ELR (cell line): ENCODE measurements around the gene LRP2.

Experiments used
- DNase-seq: peaks from one replicate; pipeline ENCODE4 v3.0.0-alpha.2; 2015; ENCODE audit warnings: low read depth

Gene LRP2

GRCh38 chr2:169119851-169120250, 242.5 kb downstream of the LRP2 start:
- DNase-seq, result no peak

DNA sequence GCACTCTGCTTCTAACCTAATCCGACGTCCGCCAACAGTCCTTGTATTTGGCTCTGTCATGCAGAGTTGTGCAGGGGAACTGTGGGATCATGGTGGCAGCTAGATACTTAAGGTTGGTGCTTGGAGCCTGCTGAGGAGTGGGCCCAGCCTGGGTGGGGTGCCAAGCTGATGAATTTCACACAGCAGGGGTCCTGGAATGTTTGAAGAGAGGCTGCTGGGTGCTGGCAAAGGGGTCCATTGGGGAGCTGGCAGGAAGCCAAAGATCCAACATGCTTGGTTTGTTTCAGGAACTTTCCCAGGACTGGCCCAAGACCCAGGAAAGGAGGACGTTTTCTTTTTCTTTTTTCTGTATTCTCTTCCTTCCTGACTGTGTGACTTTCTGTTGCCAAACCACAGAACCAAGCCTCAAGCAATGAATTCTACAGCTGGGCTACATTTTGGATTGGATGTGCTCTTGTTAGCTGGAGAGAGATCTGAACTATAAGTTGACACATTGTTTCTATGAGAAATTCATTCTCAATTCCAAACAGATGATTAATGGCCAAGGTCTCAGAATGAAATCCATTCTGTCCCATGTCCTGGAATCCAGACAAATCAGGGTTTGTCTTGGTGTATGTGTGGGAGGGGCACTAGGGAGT, 243.1 kb downstream of the LRP2 start:
- no peak for DNase-seq

DNA sequence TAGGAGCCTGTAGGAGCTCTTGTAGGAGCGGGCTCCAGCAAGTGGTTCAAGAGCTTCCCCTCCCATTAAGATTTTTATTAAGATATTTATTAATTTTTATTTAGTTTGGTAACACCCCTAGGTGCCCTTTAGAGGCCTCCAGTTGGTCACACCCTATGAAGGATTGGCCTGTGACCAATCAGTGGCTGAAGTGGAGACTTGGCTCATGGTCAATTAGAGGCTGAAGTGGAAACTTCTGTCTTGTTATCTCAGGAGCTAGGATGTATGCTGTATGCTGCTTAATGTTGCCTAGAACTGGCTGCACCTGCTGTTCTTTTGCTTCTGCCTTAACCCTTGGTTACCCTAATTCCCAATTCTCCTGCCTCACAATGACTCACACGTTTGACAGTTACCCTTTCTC, 244.3 kb downstream of the LRP2 start:
- DNase-seq, result no peak

GRCh38 chr2:169116993-169117392, 245.3 kb downstream of the LRP2 start:
- DNase-seq, result no peak

DNA sequence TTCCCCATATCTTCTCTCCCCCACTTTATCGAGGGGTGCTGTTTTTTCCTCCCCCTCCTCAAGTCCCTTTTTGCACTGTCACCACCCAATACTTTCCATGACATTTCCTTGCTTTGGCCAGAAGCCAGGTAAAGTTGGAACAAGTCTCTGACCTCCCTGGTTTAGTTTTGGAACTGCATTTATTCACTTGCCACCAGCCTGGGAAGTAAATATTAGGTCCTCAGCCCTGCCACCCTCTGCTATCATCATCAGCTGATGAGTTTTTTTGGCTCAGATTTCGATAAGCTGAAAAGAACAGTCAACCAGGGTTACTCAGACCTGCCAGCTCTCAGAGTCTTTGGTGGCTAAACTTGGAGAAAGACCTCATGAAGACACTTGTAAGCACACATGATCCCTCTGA, 246.0 kb downstream of the LRP2 start:
- no peak for DNase-seq

GRCh38 chr2:169114056-169114455, 248.3 kb downstream of the LRP2 start:
- no peak for DNase-seq

- DNase-seq, result no peak
These were observed 249.5 kb downstream of the LRP2 start for GRCh38 chr2:169112841-169113240.

GRCh38 chr2:169110916-169111315, 251.4 kb downstream of the LRP2 start:
- DNase-seq, result no peak

GRCh38 chr2:169110419-169110818, 251.9 kb downstream of the LRP2 start:
- DNase-seq, result no peak

GRCh38 chr2:169109502-169110409, 252.6 kb downstream of the LRP2 start:
- peak; percentile 81 for DNase-seq

DNA sequence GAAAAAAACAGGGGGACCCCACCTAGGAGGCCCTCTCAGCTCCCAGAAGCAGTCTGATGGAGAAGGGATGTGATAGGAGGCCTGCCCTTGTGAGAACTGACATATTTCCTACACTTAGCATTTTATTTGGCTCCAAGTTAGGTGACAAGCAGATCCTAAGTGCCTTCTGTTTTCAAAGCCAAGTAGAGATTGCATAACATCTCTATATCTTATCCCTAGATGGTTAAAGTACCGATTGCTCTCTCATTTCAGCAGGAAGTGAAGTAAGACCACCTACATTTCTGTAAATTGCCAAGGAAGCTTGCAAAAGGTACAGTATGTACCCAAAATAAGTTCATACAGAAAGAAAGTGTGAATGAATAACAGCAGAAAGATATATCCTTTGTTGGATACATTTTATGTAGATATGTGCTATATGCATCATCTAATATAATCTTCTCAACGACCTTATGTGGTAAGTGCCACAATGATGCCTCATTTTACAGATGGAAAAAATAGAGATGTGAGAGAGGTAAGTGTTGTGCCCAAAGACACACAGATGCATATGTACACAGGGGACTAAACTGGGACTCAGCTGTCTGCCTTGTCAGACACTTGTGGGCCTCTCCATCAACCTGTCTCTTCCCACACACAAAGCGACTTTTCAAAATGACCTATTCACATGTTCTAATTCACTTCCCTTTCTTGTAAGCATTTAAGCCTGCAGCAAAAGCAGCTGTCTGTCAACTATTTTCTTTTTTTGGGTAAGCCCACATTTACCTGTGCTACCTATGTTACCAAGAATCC, 254.0 kb downstream of the LRP2 start:
- no peak for DNase-seq

GRCh38 chr2:169107645-169108044, 254.7 kb downstream of the LRP2 start:
- no peak for DNase-seq

- DNase-seq, result no peak
These were observed 255.5 kb downstream of the LRP2 start for GRCh38 chr2:169106563-169107545.

- DNase-seq, result no peak
These were observed 256.2 kb downstream of the LRP2 start for GRCh38 chr2:169106134-169106533.

GRCh38 chr2:169105476-169105875, 256.9 kb downstream of the LRP2 start:
- no peak for DNase-seq

- DNase-seq, result no peak
These were observed 257.5 kb downstream of the LRP2 start for GRCh38 chr2:169104848-169105247.

DNA sequence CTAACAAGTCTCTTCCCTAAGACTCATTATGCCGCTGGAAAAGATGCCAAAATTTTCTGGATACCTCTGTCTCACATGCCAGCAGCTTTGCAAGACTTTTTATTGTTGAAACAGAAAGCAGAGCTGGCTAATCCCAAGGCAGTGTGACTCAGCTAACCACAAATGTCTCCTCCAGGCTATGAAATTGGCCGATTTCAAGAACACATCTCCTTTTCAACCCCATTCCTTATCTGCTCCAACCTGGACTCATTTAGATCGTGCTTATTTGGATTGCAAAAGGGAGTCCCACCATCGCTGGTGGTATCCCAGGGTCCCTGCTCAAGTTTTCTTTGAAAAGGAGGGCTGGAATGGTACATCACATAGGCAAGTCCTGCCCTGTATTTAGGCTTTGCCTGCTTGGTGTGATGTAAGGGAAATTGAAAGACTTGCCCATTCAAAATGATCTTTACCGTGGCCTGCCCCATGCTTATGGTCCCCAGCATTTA, 266.7 kb downstream of the LRP2 start:
- DNase-seq, result peak; percentile 92

GRCh38 chr2:169094676-169095075, 267.7 kb downstream of the LRP2 start:
- DNase-seq, result no peak

DNA sequence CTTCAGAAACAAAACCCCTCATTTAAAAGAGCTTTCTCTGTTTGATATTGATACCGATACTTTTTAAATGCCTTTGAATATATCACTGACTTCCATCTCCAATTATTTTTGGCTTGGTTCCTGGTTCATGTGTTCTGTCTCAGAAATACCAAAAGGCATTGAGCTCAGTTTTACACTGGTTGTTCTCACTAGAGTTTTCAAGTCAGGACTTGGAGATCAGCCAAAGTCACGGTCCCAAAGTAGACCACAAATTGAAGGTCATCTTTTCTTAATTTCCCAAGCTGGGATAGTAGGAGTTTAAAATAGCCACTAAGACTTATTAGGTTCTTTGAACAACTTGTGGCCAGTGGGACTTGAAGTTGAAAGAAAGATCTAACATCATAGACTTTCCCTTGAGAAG, 268.8 kb downstream of the LRP2 start:
- DNase-seq, result no peak

DNA sequence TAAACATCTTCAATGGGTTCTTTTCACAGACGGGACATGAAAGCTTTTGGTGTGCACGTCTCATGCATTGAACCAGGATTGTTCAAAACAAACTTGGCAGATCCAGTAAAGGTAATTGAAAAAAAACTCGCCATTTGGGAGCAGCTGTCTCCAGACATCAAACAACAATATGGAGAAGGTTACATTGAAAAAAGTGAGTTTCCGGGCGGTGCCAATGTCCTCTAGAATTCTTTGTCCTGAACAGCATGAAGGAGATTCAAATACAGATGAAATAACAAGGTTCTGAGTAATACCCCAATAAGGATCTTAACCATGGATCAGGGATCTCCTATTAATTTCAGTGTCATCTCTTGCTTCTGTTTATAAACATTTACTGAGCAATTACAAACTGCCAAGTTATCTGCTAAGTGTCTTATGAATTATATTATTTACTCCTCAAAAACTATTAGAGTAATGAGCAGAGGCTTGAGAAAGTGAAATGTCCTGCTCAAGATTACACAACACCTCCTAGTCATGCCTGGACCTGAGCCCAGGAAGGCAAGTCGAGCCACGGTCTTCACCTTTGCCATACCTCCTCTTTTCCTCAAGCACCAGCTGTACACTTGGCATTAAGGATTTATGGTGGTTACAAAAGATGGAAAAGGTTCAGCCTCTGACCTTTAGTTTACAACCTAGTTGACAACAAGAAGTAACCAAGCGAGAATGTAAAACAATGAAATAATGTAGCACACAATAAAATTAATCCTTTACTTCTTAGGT, 270.4 kb downstream of the LRP2 start:
- DNase-seq, result peak; percentile 43

DNA sequence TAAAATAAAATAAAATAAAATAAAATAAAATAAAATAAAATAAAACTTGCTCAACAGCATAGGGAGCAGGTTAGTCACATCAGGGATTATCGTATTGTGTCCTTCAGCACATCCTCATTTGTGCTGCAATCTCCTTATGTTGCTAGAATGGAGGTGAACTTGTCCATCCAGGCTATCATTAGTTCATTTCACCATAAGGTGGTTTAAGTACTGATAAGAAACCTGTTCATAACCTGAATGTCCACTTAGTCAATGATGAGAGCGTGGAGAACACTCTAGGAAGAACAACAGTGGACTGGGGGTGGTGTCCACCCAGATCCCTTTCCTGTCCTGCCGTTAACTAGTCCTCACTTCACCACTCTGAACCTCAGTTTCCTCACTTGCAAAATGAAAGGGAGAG, 271.1 kb downstream of the LRP2 start:
- no peak for DNase-seq
